SK-N-MC (cell line): ENCODE results near the gene SYNM.

Source experiments
- EZH2 ChIP-seq: fragments of 200-600 bp; sonication (generic); IDR thresholded peaks from one replicate; pipeline ENCODE4 v1.6.1; 2017; ENCODE audit warnings: antibody characterized with exemption
- POLR2AphosphoS5 ChIP-seq: IDR thresholded peaks from 2 replicates; pipeline ENCODE4 v1.6.1; 2012; ENCODE audit warnings: mild to moderate bottlenecking, low read depth, low read length, borderline replicate concordance

GRCh38 chr15:99149366-99149765, 44.5 kb downstream of the SYNM start:
- TF ChIP-seq POLR2AphosphoS5: no peak
- TF ChIP-seq EZH2: no peak
